ENCODE results near the gene POLRMT. TPM values are rescaled to one million over a fixed set of nuclear protein-coding genes. Genes with fewer than 3 reads are reported as not detected.

The POLRMT gene
- total RNA-seq, 1 experiment from 2014 or later: 104 TPM

GRCh38 chr19:680287-681028, 47.1 kb upstream of the POLRMT start:
- no peaks in the 10 kb centered on the region for H3K79me2 ChIP-seq (ENCODE audit: insufficient read depth, low read length)
- Mint-ChIP-seq H3K27me3 (ENCODE audit: low read depth) (peaks cover 25% of the 10 kb centered on the region), H3K36me3 (ENCODE audit: insufficient read depth in 1 of 3, low read depth in 3 of 3) (no peaks in the 10 kb centered on the region), H3K4me3 (peak overlapping the region; percentile 86 to 92), H3K9me3 (no peaks in the 10 kb centered on the region), H3K27ac (peak overlapping the region; percentile 97 to 100 (median 99)), H3K4me1 (peaks cover 0 to 8% of the 10 kb centered on the region in 2 experiments; a peak in 2 of 4 replicates)
- DNase-seq: peak; percentile 100
- no peaks in the 10 kb centered on the region for H3K79me1 ChIP-seq (ENCODE audit: insufficient read depth, low read depth, low read length, poor library complexity, severe bottlenecking)
- peak overlapping the region; percentile 66; the same call in 1 of the 2 replicates for H3K14ac ChIP-seq (ENCODE audit: insufficient read depth, low read length)
- peak overlapping the region; percentile 90 for H3K18ac ChIP-seq (ENCODE audit: insufficient read length, low read depth, low read length)
- no peak overlapping the region for H2AK5ac ChIP-seq (ENCODE audit: insufficient read length, low read length)
- peak overlapping the region; percentile 93 for H2AFZ ChIP-seq (ENCODE audit: low read length)
- no peak overlapping the region for H2BK12ac ChIP-seq (ENCODE audit: insufficient read length, low read depth, low read length)
- no CpG with 5 or more reads among the region's 70 CpGs for WGBS (ENCODE audit: extremely low coverage, insufficient read length, low lambda C conversion rate)
- H4K5ac ChIP-seq (ENCODE audit: insufficient read length, low read depth, low read length): no peak overlapping the region
- H4K20me1 ChIP-seq (ENCODE audit: control insufficient read depth, insufficient read depth, insufficient read length): no peaks in the 10 kb centered on the region
- no peak overlapping the region for H3K56ac ChIP-seq (ENCODE audit: insufficient read length, low read depth, low read length)
- no peak overlapping the region for H4K8ac ChIP-seq (replicated peaks; ENCODE audit: insufficient read length, low read depth, low read length)
- H3K4me2 ChIP-seq (ENCODE audit: insufficient read depth, insufficient read length, low read length): peak overlapping the region; percentile 32
- no peak overlapping the region for H2BK20ac ChIP-seq (ENCODE audit: low read depth, low read length, poor library complexity, severe bottlenecking)
- no peaks in the 10 kb centered on the region; the same call in 1 of the 2 replicates for H3K27me3 ChIP-seq (ENCODE audit: insufficient read depth, low read length)
- H3K4ac ChIP-seq (ENCODE audit: low read depth, low read length): no peak overlapping the region
- no peak overlapping the region for H3T11ph ChIP-seq (ENCODE audit: low read length)
- H3K9me3 ChIP-seq (ENCODE audit: control insufficient read depth, low read depth, low read length): no peaks in the 10 kb centered on the region
- H2BK5ac ChIP-seq (ENCODE audit: insufficient read length, low read length): no peak overlapping the region
- no peak overlapping the region for H3K23ac ChIP-seq (ENCODE audit: insufficient read length, low read depth, low read length)
- H3K9ac ChIP-seq (ENCODE audit: extremely low read depth, insufficient read length, low read length): no peak overlapping the region
- no peak overlapping the region for H2BK120ac ChIP-seq (ENCODE audit: low read depth, low read length, poor library complexity, severe bottlenecking)
- no peak overlapping the region for H4K91ac ChIP-seq (ENCODE audit: insufficient read length, low read depth, low read length)
- peak; percentile 49; the same call in 2 of the 3 replicates for TF ChIP-seq CTCF (conservative IDR thresholded peaks at IDR 0.05)
- H3K27ac ChIP-seq (ENCODE audit: insufficient read length, low read depth, low read length): no peak overlapping the region
- peaks cover 8% of the 10 kb centered on the region for H3K23me2 ChIP-seq (ENCODE audit: insufficient read length, low read depth, low read length, poor library complexity, severe bottlenecking)
- H2BK15ac ChIP-seq (ENCODE audit: low read depth, low read length): no peak overlapping the region
- no peaks in the 10 kb centered on the region for H3K4me1 ChIP-seq (ENCODE audit: insufficient read depth, low read length)
